Fibroblast of villous mesenchyme (primary cell): ENCODE results near the gene PRSS50. TPM values are rescaled to one million over a fixed set of nuclear protein-coding genes. Genes with fewer than 3 reads are reported as not detected.

ENCODE experiments used
- DNase-seq: peaks from one replicate; pipeline ENCODE4 v3.0.0-alpha.2; 2010; ENCODE audit warnings: low read depth
- H3K4me3 ChIP-seq: 2 replicates; pipeline ENCODE4 v1.5.1; 2011; ENCODE audit warnings: low read depth, mild to moderate bottlenecking, low read length
- total RNA-seq: library from RNA; depleted of rRNA; stranded (reverse); fragments of >200 nt; gene quantifications from 2 replicates; pipeline ENCODE4 v1.2.3, GENCODE V29; 2012
- TF ChIP-seq, protein P1 (sequence below): IDR thresholded peaks from 2 replicates; pipeline ENCODE4 v1.5.1; 2012; ENCODE audit warnings: low read depth, mild to moderate bottlenecking, low read length; ENCODE audit not compliant: insufficient read depth

PRSS50 gene
- total RNA-seq, 1 donor, result not detected

DNA sequence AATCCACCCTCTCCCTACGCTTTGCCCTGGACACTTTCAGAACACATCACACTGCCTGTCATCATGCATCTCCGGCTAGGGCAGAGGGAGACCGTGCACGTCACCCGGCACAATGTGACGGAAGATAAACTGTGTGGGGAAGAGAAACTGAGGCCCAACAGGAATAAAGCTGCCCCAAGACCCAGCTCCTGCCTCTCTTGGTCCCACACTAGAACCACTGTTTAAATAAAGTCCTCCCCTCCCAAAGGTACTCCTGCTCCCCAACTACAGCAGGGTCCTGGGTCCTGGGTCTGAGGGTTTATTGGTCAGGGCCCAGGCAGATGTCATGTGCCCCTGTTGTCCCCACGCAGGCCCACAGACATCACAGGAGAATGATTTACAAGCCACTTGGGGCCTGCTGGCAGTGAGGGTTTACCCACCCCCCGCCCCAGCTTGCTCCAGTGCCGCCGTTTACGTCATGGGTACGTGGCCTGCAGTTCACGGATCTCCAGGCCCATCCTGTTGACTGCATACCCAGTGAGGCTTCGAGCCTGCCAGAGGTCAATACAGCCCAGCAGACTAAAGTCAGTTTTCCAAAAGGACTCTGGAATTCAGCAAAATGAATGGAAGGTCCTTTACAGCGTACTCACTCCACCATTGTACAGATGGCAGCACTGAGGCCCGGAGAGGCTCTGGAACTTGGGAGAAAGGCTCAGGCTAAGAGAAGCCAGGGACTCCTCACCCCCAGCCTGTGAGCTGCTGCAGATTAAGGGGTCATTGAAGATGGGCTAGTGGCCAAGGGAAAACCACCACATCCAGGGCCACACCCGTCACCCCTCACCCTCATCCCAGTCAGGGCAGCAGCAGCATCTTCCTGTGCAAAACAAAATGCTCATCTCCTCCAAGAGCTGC is 47.4 kb downstream of the PRSS50 start:
- TF ChIP-seq, protein P1, sequence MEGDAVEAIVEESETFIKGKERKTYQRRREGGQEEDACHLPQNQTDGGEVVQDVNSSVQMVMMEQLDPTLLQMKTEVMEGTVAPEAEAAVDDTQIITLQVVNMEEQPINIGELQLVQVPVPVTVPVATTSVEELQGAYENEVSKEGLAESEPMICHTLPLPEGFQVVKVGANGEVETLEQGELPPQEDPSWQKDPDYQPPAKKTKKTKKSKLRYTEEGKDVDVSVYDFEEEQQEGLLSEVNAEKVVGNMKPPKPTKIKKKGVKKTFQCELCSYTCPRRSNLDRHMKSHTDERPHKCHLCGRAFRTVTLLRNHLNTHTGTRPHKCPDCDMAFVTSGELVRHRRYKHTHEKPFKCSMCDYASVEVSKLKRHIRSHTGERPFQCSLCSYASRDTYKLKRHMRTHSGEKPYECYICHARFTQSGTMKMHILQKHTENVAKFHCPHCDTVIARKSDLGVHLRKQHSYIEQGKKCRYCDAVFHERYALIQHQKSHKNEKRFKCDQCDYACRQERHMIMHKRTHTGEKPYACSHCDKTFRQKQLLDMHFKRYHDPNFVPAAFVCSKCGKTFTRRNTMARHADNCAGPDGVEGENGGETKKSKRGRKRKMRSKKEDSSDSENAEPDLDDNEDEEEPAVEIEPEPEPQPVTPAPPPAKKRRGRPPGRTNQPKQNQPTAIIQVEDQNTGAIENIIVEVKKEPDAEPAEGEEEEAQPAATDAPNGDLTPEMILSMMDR, result no peak
- no peak for DNase-seq
- no peak overlapping the region for H3K4me3 ChIP-seq

DNA sequence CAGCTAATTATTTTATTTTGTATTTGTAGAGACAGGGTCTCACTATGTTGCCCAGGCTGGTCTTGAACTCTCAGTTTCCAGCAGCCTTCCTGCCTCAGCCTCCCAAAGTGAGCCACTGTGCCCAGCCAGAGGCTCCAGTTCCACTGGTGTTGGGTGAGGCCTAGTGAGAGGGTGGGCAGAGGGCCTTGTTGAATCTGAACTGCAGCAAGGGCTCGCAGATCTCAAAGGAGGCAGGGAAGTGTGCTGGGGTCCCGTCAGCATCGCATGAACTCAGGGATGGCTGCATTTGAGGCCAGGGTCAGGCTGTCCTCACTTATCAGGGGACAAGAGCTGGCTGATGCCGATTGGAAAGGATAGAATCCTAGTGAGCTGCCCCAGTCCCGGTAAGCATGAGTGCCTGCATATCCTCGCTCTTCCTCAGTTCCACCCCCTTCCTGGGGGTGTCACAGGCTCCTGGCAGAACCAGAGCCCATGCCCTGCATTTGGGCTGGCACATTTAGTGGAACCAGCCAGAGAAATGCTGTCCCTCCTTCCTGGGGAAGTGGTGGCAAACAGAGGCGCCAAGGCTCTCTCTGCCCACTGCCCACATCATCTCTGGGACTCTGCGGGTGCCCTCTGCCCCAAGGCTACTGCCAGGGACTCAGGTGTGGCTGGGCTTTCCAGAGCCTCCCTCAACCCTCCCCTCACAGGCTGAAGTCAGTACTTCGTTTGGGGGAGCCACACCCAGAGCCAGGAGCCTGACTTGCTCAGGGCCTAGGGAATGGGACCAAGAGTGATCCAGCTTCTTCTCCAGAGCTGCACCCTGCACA is 48.3 kb downstream of the PRSS50 start:
- DNase-seq, result no peak
- H3K4me3 ChIP-seq, result no peak overlapping the region
- TF ChIP-seq, protein P1, result no peak

DNA sequence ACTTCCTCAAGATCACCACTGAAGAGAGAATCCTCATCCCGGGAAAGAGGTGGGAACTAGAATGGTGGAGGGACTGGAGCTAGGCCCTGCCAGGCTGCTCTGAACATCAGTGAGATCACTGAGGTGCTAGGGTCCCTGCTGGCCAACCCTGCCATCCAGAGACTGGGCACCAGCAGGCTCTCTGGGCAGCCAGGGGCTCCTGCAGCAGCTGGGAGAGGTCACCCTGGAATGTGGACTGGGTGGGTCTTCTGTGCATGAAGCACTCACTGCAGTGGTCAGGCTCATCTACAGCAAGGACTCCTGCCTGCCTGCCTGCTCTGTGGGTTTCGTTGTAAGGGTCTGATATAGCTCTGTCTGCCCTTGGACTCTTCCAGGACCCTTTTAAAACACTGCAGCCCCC is 49.1 kb downstream of the PRSS50 start:
- no peak overlapping the region for H3K4me3 ChIP-seq
- TF ChIP-seq, protein P1, result no peak
- no peak for DNase-seq

DNA sequence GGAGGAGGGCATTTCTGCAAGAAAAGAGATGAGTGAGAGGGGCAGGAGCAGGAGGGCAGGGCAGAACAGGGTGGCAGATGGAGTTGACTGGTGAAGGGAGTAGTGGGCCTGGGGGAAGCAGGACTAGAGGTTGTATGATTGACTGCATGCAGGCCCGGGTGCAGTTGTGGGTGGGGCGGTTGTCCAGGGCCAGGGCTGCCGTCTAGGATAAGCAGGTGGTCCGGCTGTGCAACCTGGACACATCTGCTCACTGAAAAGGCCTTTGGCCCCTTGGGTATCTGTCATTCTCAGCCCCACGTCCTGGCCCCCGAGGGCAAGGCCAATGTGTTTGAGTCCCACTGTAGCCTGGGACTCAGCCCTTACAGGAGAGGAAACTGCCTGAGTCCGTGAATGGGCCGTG is 49.6 kb downstream of the PRSS50 start:
- no peak for DNase-seq
- no peak overlapping the region for H3K4me3 ChIP-seq
- TF ChIP-seq, protein P1, result no peak

DNA sequence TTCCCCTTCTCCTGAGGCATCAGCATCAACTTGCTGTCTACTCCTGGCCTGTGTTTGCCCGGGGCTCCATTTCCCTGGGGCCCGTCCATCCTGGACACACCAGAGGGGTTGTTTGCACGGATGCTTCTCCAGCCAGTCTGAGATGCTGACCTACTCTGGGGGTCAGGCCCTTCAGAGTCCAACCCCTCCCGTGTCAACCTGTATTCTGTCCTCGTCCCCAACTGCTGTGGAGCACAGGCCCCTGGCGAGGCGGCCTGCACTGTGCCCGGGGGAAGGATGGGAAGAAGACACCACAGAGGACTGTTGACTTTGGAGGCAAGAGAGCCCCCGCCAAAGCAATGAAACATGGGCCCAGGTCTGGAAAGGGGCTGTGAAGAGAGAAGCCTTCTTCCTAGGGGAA is 50.0 kb downstream of the PRSS50 start:
- TF ChIP-seq, protein P1, result no peak
- H3K4me3 ChIP-seq, result no peak overlapping the region
- DNase-seq, result no peak

DNA sequence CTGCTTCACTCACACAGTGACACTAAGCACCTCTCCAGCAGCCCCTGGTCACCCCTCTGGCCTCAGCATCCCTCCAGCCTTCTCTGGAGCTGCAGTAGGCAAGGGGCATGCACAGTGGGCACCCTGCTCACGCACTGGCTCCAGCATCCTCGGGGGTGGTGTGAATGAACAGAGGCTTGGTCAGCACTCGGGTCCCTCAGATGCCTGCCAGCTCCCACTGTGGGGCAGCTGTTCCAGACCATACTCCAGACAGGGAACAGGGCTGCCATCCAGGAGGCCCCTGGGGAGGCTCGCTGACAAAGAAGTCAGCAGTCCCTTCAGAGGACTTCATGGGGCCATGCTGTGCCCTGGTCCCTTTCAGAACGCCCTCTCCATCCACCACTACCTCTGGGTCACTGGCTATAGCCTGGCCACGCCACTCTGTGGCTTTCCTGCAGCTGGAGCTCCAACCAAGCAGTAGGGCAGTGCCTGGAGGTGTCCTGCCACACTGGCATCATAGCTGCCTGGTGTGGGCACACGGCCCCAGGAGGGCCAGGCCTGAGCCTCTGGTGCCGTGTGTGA is 50.5 kb downstream of the PRSS50 start:
- no peak for DNase-seq
- TF ChIP-seq, protein P1, result no peak
- H3K4me3 ChIP-seq, result no peak overlapping the region
